Activated CD4-positive, alpha-beta T cell treated with anti-CD3 and anti-CD28 coated beads, Interleukin-2, amount 50 U/mL, for 4 hours (primary cell): ENCODE data around the gene EPHB1.

Source experiments
- DNase-seq, 2 experiments: peaks; one replicate each; pipeline ENCODE4 v3.0.0-alpha.2; 2020

The EPHB1 gene

GRCh38 chr3:135292162-135292561, 497.1 kb downstream of the EPHB1 start:
- no peak for DNase-seq

GRCh38 chr3:135301670-135302069, 506.6 kb downstream of the EPHB1 start:
- no peak for DNase-seq

- no peak for DNase-seq
Observed at GRCh38 chr3:135304378-135304777, 509.3 kb downstream of the EPHB1 start.
